ENCODE measurements around the gene XYLT1.
A peak's percentile ranks its signal among the peaks of the same experiment; 100 is the strongest.

The XYLT1 gene

GRCh38 chr16:17125671-17126070 is 345.1 kb downstream of the XYLT1 start:
- DNase-seq = no peak

GRCh38 chr16:17117906-17118577 is 352.7 kb downstream of the XYLT1 start:
- DNase-seq = no peak

GRCh38 chr16:17116595-17117322 is 354.0 kb downstream of the XYLT1 start:
- no peak for DNase-seq

- DNase-seq = no peak
Observed at GRCh38 chr16:17109413-17109812, 361.3 kb downstream of the XYLT1 start.

GRCh38 chr16:17108596-17108995 is 362.2 kb downstream of the XYLT1 start:
- DNase-seq = no peak

- no peak for DNase-seq
Observed at GRCh38 chr16:17107450-17107849, 363.3 kb downstream of the XYLT1 start.

GRCh38 chr16:17106243-17106791 is 364.4 kb downstream of the XYLT1 start:
- DNase-seq = no peak

GRCh38 chr16:17105239-17105797 is 365.4 kb downstream of the XYLT1 start:
- no peak for DNase-seq

GRCh38 chr16:17104654-17105053 is 366.1 kb downstream of the XYLT1 start:
- no peak for DNase-seq

GRCh38 chr16:17103216-17103615 is 367.5 kb downstream of the XYLT1 start:
- no peak for DNase-seq

- no peak for DNase-seq
Observed at GRCh38 chr16:17101646-17102045, 369.1 kb downstream of the XYLT1 start.

GRCh38 chr16:17098685-17099084 is 372.1 kb downstream of the XYLT1 start:
- no peak for DNase-seq

- no peak for DNase-seq
Observed at GRCh38 chr16:17084130-17084529, 386.6 kb downstream of the XYLT1 start.

- no peak for DNase-seq
Observed at GRCh38 chr16:17083628-17084027, 387.1 kb downstream of the XYLT1 start.

- DNase-seq = no peak
Observed at GRCh38 chr16:17082095-17082882, 388.5 kb downstream of the XYLT1 start.

GRCh38 chr16:17080105-17080504 is 390.7 kb downstream of the XYLT1 start:
- no peak for DNase-seq

GRCh38 chr16:17078931-17079631 is 391.7 kb downstream of the XYLT1 start:
- DNase-seq = no peak

GRCh38 chr16:17076818-17077498 is 393.8 kb downstream of the XYLT1 start:
- DNase-seq = no peak

- DNase-seq = no peak
Observed at GRCh38 chr16:17076092-17076754, 394.5 kb downstream of the XYLT1 start.

GRCh38 chr16:17072104-17072503 is 398.7 kb downstream of the XYLT1 start:
- DNase-seq = no peak

- peak; percentile 27 for DNase-seq
Observed at GRCh38 chr16:17070882-17071592, 399.7 kb downstream of the XYLT1 start.

All from NCI-H146 (cell line).